ENCODE data around the gene STMN3.

DNA sequence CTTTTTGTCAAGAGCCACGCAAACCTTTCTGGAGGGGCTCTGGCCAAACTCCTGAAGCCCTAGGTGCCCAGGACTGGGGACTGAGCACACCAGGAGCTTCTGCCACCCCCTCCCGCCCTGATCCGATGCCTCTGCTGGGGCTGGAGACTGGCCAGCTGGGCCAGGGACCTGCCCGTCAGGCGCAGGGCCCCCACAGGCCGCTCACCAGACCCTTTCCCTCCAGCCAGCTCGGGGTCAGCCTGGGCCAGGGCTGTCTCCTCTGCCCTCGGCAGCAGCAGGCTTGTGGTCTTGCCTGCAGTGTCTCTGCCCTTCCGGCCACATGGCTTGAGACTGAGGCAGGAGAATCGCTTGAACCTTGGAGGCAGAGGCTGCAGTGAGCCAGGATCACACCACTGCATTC lies 19.4 kb upstream of the STMN3 start:
- TF ChIP-seq, protein P1, sequence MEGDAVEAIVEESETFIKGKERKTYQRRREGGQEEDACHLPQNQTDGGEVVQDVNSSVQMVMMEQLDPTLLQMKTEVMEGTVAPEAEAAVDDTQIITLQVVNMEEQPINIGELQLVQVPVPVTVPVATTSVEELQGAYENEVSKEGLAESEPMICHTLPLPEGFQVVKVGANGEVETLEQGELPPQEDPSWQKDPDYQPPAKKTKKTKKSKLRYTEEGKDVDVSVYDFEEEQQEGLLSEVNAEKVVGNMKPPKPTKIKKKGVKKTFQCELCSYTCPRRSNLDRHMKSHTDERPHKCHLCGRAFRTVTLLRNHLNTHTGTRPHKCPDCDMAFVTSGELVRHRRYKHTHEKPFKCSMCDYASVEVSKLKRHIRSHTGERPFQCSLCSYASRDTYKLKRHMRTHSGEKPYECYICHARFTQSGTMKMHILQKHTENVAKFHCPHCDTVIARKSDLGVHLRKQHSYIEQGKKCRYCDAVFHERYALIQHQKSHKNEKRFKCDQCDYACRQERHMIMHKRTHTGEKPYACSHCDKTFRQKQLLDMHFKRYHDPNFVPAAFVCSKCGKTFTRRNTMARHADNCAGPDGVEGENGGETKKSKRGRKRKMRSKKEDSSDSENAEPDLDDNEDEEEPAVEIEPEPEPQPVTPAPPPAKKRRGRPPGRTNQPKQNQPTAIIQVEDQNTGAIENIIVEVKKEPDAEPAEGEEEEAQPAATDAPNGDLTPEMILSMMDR (IDR thresholded peaks at IDR 0.05): no peak
- no peak for TF ChIP-seq POLR2A (IDR thresholded peaks at IDR 0.05)

Data from body of pancreas (tissue), 4 donors.